Fibroblast of lung (primary cell): Measurements from ENCODE around the gene PPP2R5D. TPM values are rescaled to one million over a fixed set of nuclear protein-coding genes. Genes with fewer than 3 reads are reported as not detected.

ENCODE experiments used
- DNase-seq, 2 donors: peaks; one replicate each; pipeline versions ENCODE4 v3.0.0 to v3.0.0-alpha.2; 2010; ENCODE audit warnings: low read depth in 2 of 2
- H2AFZ ChIP-seq: 2 replicates; pipeline ENCODE4 v1.5.1; 2012; ENCODE audit warnings: low read length, control low read depth, inconsistent platforms
- H3K27ac ChIP-seq: 2 replicates; pipeline ENCODE4 v1.5.1; 2011; ENCODE audit warnings: low read length, control low read depth; ENCODE audit not compliant: insufficient read depth
- H3K27me3 ChIP-seq: 2 replicates; pipeline ENCODE4 v1.5.1; 2011; ENCODE audit warnings: mild to moderate bottlenecking, low read length; ENCODE audit not compliant: control insufficient read depth, insufficient read depth
- H3K36me3 ChIP-seq: 2 replicates; pipeline ENCODE4 v1.5.1; 2011; ENCODE audit warnings: low read length; ENCODE audit not compliant: control insufficient read depth, insufficient read depth
- H3K4me1 ChIP-seq: 2 replicates; pipeline ENCODE4 v1.5.1; 2011; ENCODE audit warnings: low read length; ENCODE audit not compliant: control insufficient read depth, insufficient read depth; ENCODE audit errors: extremely low read depth
- H3K4me2 ChIP-seq: 2 replicates; pipeline ENCODE4 v1.5.1; 2011; ENCODE audit warnings: low read length, control low read depth; ENCODE audit not compliant: insufficient read depth; ENCODE audit errors: extremely low read depth
- H3K4me3 ChIP-seq, 4 experiments: fragments of 200-600 bp in 1 of 4; sonication (generic) in 1 of 4; replicated peaks in 1 of 4; 2 replicates each; pipeline ENCODE4 v1.5.1; 2011 to 2016; ENCODE audit warnings: low read length in 4 of 4, low read depth in 3 of 4, mild to moderate bottlenecking in 3 of 4, control low read depth in 2 of 4, inconsistent platforms in 1 of 4, mixed read lengths in 1 of 4; ENCODE audit not compliant: insufficient read depth in 1 of 4; ENCODE audit errors: control extremely low read depth in 1 of 4
- H3K79me2 ChIP-seq: 2 replicates; pipeline ENCODE4 v1.5.1; 2012; ENCODE audit warnings: mild to moderate bottlenecking, low read length, inconsistent platforms; ENCODE audit not compliant: control insufficient read depth, insufficient read depth
- H3K9ac ChIP-seq: 2 replicates; pipeline ENCODE4 v1.5.1; 2011; ENCODE audit warnings: mild to moderate bottlenecking, low read length, control low read depth; ENCODE audit not compliant: insufficient read depth
- H3K9me3 ChIP-seq: 2 replicates; pipeline ENCODE4 v1.5.1; 2012; ENCODE audit warnings: low read depth, low read length; ENCODE audit not compliant: control insufficient read depth, insufficient read depth
- H4K20me1 ChIP-seq: 2 replicates; pipeline ENCODE4 v1.5.1; 2011; ENCODE audit warnings: low read length; ENCODE audit not compliant: control insufficient read depth, insufficient read depth; ENCODE audit errors: extremely low read depth
- EZH2 ChIP-seq: IDR thresholded peaks from 2 replicates; pipeline ENCODE4 v1.5.1; 2012; ENCODE audit warnings: low read length, control low read depth, mild to moderate bottlenecking; ENCODE audit errors: missing control alignments
- polyA plus RNA-seq, 2 donors: library from polyadenylated mRNA; depleted of rRNA in 1 of 2; stranded (reverse) in 1 of 2; unstranded in 1 of 2; fragments of >200 nt; gene quantifications; 2 replicates each; pipeline ENCODE4 v1.2.1, GENCODE V29; 2011 to 2012; ENCODE audit warnings: missing spikeins in 1 of 2
- total RNA-seq: library from RNA; depleted of rRNA; stranded (reverse); fragments of >200 nt; gene quantifications from 2 replicates; pipeline ENCODE4 v1.2.1, GENCODE V29; 2014
- TF ChIP-seq, protein P1 (sequence below), 2 donors: IDR thresholded peaks in 1 of 2; conservative IDR thresholded peaks in 1 of 2; 1 replicate in 1 of 2; 2 replicates in 1 of 2; pipeline ENCODE4 v1.5.1; 2011 to 2012; ENCODE audit warnings: low read length in 2 of 2, control low read depth in 1 of 2, inconsistent platforms in 1 of 2, low read depth in 1 of 2, mild to moderate bottlenecking in 1 of 2

The PPP2R5D gene
- total and polyA plus RNA-seq, 2 donors (not counting 1 experiment from before 2014, with no cell fraction given), result 27.1 to 39.3 TPM

GRCh38 chr6:43024436-43024835, 40.1 kb downstream of the PPP2R5D start:
- Histone ChIP-seq H3K4me1 (peaks cover 8% of the 10 kb centered on the region), H3K9me3 (no peaks in the 10 kb centered on the region), H3K79me2 (peaks cover 32% of the 10 kb centered on the region), H2AFZ (no peak overlapping the region), H3K27me3 (no peaks in the 10 kb centered on the region), H3K4me3 (no peak overlapping the region), H3K4me2 (no peak overlapping the region), H3K27ac (no peak overlapping the region), H3K9ac (no peak overlapping the region), H4K20me1 (no peaks in the 10 kb centered on the region), H3K36me3 (peaks cover 29% of the 10 kb centered on the region)
- no peak for DNase-seq
- TF ChIP-seq EZH2, result no peak
- TF ChIP-seq, protein P1, sequence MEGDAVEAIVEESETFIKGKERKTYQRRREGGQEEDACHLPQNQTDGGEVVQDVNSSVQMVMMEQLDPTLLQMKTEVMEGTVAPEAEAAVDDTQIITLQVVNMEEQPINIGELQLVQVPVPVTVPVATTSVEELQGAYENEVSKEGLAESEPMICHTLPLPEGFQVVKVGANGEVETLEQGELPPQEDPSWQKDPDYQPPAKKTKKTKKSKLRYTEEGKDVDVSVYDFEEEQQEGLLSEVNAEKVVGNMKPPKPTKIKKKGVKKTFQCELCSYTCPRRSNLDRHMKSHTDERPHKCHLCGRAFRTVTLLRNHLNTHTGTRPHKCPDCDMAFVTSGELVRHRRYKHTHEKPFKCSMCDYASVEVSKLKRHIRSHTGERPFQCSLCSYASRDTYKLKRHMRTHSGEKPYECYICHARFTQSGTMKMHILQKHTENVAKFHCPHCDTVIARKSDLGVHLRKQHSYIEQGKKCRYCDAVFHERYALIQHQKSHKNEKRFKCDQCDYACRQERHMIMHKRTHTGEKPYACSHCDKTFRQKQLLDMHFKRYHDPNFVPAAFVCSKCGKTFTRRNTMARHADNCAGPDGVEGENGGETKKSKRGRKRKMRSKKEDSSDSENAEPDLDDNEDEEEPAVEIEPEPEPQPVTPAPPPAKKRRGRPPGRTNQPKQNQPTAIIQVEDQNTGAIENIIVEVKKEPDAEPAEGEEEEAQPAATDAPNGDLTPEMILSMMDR (conservative IDR thresholded peaks at IDR 0.05 in 1 of 2, IDR thresholded peaks at IDR 0.05 in 1 of 2; ENCODE audit: low read depth in 1 of 2, low read length in 2 of 2), result no peak

- TF ChIP-seq, protein P1 (conservative IDR thresholded peaks at IDR 0.05 in 1 of 2, IDR thresholded peaks at IDR 0.05 in 1 of 2; ENCODE audit: low read depth in 1 of 2, low read length in 2 of 2), result no peak
- no peak overlapping the region for H2AFZ ChIP-seq
- no peak overlapping the region for H3K4me2 ChIP-seq
- DNase-seq, result no peak
- no peaks in the 10 kb centered on the region for H3K4me1 ChIP-seq
- H3K9me3 ChIP-seq, result no peaks in the 10 kb centered on the region
- no peaks in the 10 kb centered on the region for H3K27me3 ChIP-seq
- H3K79me2 ChIP-seq, result peaks cover 32% of the 10 kb centered on the region
- H3K27ac ChIP-seq, result no peak overlapping the region
- H3K9ac ChIP-seq, result no peak overlapping the region
- peaks cover 21% of the 10 kb centered on the region for H3K36me3 ChIP-seq
- H4K20me1 ChIP-seq, result no peaks in the 10 kb centered on the region
- no peak overlapping the region for H3K4me3 ChIP-seq
Observed at GRCh38 chr6:43026365-43026764, 42.0 kb downstream of the PPP2R5D start.

- no peaks in the 10 kb centered on the region for H3K27me3 ChIP-seq
- H3K9me3 ChIP-seq, result no peaks in the 10 kb centered on the region
- peaks cover 19% of the 10 kb centered on the region for H3K36me3 ChIP-seq
- H3K4me2 ChIP-seq, result no peak overlapping the region
- H3K4me3 ChIP-seq, result no peak overlapping the region
- no peak overlapping the region for H3K9ac ChIP-seq
- TF ChIP-seq, protein P1 (conservative IDR thresholded peaks at IDR 0.05 in 1 of 2, IDR thresholded peaks at IDR 0.05 in 1 of 2; ENCODE audit: low read depth in 1 of 2, low read length in 2 of 2), result no peak
- TF ChIP-seq EZH2, result no peak
- peaks cover 10% of the 10 kb centered on the region for H3K79me2 ChIP-seq
- H2AFZ ChIP-seq, result no peak overlapping the region
- H3K4me1 ChIP-seq, result no peaks in the 10 kb centered on the region
- H3K27ac ChIP-seq, result no peak overlapping the region
- no peaks in the 10 kb centered on the region for H4K20me1 ChIP-seq
- no peak for DNase-seq
Observed at GRCh38 chr6:43029120-43029519, 44.8 kb downstream of the PPP2R5D start.
